Colonic mucosa (tissue), 4 donors: ENCODE data around the gene MORN5. TPM values are rescaled to one million over a fixed set of nuclear protein-coding genes. Genes with fewer than 3 reads are reported as not detected.

Experiments
- DNase-seq: peaks from one replicate; pipeline ENCODE4 v3.0.0-alpha.2; 2020
- H3K27ac ChIP-seq: fragments of 200-600 bp; one replicate; pipeline ENCODE4 v1.8.0; 2021
- H3K27me3 ChIP-seq: fragments of 200-600 bp; one replicate; pipeline ENCODE4 v1.8.0; 2021
- H3K36me3 ChIP-seq: fragments of 200-600 bp; one replicate; pipeline ENCODE4 v1.8.0; 2021
- H3K4me1 ChIP-seq: fragments of 200-600 bp; one replicate; pipeline ENCODE4 v1.8.0; 2021; ENCODE audit warnings: mild to moderate bottlenecking
- H3K4me3 ChIP-seq: fragments of 200-600 bp; one replicate; pipeline ENCODE4 v1.8.0; 2021
- H3K9ac ChIP-seq, 2 donors: one replicate each; pipeline ENCODE4 v1.7.0; 2013; ENCODE audit warnings: control low read depth in 2 of 2, low read depth in 2 of 2, low read length in 2 of 2
- H3K9me3 ChIP-seq: fragments of 200-600 bp; one replicate; pipeline ENCODE4 v1.8.0; 2021
- intact Hi-C: fragments of 100-400 bp; cut with DNase I; formaldehyde crosslinking; loops from one replicate; pipeline ENCODE4 v1.14.1; 2022
- total RNA-seq, 2 donors: library from RNA; stranded (reverse); fragmentation: NEBNext Ultra II Directional in 1 of 2; extraction: Animal tissue kit (Norgen Biotek cat#: 25700) in 1 of 2; gene quantifications; one replicate each; pipeline ENCODE4 v1.2.1, GENCODE V29; 2021
- TF ChIP-seq, protein P1 (sequence below): fragments of 200-600 bp; IDR thresholded peaks from one replicate; pipeline ENCODE4 v1.8.0; 2022; ENCODE audit warnings: antibody characterized with exemption, mild to moderate bottlenecking
- donor health status: healthy.
- donor health status: DM: no; HTN: no; CAD: no.
- donor health status: DM: no; HTN: no; CAD: no.

MORN5 gene
- total RNA-seq, 2 donors from 2014 or later: 7.0 TPM; not detected in 1

GRCh38 chr9:122121931-122122330, 37.8 kb upstream of the MORN5 start:
- intact Hi-C loops: loop anchor here (2.0 to 10.0 kb wide), 3 partner anchors 19 to 683 kb away; partner anchors contain the start of gene OR1K1
- H3K9ac ChIP-seq: no peak overlapping the region
- H3K9me3 ChIP-seq: no peaks in the 10 kb centered on the region
- DNase-seq: no peak
- TF ChIP-seq, protein P1, sequence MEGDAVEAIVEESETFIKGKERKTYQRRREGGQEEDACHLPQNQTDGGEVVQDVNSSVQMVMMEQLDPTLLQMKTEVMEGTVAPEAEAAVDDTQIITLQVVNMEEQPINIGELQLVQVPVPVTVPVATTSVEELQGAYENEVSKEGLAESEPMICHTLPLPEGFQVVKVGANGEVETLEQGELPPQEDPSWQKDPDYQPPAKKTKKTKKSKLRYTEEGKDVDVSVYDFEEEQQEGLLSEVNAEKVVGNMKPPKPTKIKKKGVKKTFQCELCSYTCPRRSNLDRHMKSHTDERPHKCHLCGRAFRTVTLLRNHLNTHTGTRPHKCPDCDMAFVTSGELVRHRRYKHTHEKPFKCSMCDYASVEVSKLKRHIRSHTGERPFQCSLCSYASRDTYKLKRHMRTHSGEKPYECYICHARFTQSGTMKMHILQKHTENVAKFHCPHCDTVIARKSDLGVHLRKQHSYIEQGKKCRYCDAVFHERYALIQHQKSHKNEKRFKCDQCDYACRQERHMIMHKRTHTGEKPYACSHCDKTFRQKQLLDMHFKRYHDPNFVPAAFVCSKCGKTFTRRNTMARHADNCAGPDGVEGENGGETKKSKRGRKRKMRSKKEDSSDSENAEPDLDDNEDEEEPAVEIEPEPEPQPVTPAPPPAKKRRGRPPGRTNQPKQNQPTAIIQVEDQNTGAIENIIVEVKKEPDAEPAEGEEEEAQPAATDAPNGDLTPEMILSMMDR: no peak
- H3K27me3 ChIP-seq: peaks cover 6% of the 10 kb centered on the region
- H3K4me1 ChIP-seq: no peaks in the 10 kb centered on the region
- no peak overlapping the region for H3K27ac ChIP-seq
- H3K4me3 ChIP-seq: no peak overlapping the region
- H3K36me3 ChIP-seq: no peaks in the 10 kb centered on the region

DNA sequence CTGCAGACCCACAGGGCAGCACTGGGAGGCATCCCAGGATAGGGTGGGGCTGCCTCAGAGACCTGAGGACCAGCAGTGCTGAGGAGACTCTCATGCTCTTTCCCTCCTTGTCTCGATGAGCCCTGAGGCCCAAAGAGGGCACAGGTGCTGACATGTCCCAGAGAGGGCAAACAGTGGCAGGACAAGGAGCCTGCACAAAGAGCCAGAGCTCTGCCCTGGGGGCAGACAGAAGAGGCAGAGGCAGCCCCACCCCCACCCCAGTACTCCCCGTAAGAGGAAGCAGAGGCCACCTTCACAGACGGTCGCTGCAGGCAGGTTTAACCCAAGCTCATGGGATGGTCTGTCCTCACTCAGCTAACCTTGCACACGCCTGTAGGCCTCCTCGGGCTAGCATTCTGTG, 37.2 kb upstream of the MORN5 start:
- DNase-seq: no peak
- no peaks in the 10 kb centered on the region for H3K4me1 ChIP-seq
- intact Hi-C loops: loop anchor here (2.0 to 10.0 kb wide), 3 partner anchors 20 to 682 kb away; partner anchors contain the start of gene OR1K1
- no peaks in the 10 kb centered on the region for H3K9me3 ChIP-seq
- H3K9ac ChIP-seq: no peak overlapping the region
- no peak overlapping the region for H3K4me3 ChIP-seq
- TF ChIP-seq, protein P1: no peak
- H3K27me3 ChIP-seq: peaks cover 11% of the 10 kb centered on the region
- H3K27ac ChIP-seq: no peak overlapping the region
- no peaks in the 10 kb centered on the region for H3K36me3 ChIP-seq

GRCh38 chr9:122122903-122123632, 36.6 kb upstream of the MORN5 start:
- Histone ChIP-seq H3K9ac (no peak overlapping the region), H3K27ac (no peak overlapping the region), H3K4me3 (no peak overlapping the region), H3K4me1 (no peaks in the 10 kb centered on the region), H3K36me3 (no peaks in the 10 kb centered on the region), H3K9me3 (no peaks in the 10 kb centered on the region), H3K27me3 (peaks cover 12% of the 10 kb centered on the region)
- TF ChIP-seq, protein P1: peak; percentile 95
- DNase-seq: peak; percentile 79
- intact Hi-C loops: loop anchor here (2.0 to 10.0 kb wide), 3 partner anchors 20 to 682 kb away; partner anchors contain the start of gene OR1K1

- Histone ChIP-seq H3K27me3 (peaks cover 12% of the 10 kb centered on the region), H3K4me3 (no peak overlapping the region), H3K27ac (no peak overlapping the region), H3K4me1 (no peaks in the 10 kb centered on the region), H3K9ac (no peak overlapping the region), H3K36me3 (no peaks in the 10 kb centered on the region), H3K9me3 (no peaks in the 10 kb centered on the region)
- TF ChIP-seq, protein P1: no peak
- DNase-seq: no peak
- intact Hi-C loops: loop anchor here (10.0 kb wide), 2 partner anchors 331 to 681 kb away; partner anchors contain the start of gene OR1K1
Observed at GRCh38 chr9:122124048-122124447, 35.7 kb upstream of the MORN5 start.

- Histone ChIP-seq H3K9ac (no peak overlapping the region), H3K27me3 (peaks cover 12% of the 10 kb centered on the region), H3K4me3 (no peak overlapping the region), H3K4me1 (no peaks in the 10 kb centered on the region), H3K36me3 (no peaks in the 10 kb centered on the region), H3K9me3 (no peaks in the 10 kb centered on the region), H3K27ac (no peak overlapping the region)
- intact Hi-C loops: loop anchor here (10.0 kb wide), 2 partner anchors 330 to 680 kb away; partner anchors contain the start of gene OR1K1
- TF ChIP-seq, protein P1: no peak
- DNase-seq: no peak
Observed at GRCh38 chr9:122124528-122124927, 35.2 kb upstream of the MORN5 start.
